Inflammatory macrophage (primary cell): ENCODE results near the gene TMEM271.
"Not testable (repeated sequence)": the region's sequence is repeated elsewhere in the genome, so short reads cannot be mapped to it uniquely, and the experiment has no call there.

Experiments used
- DNase-seq, 2 donors: peaks; one replicate each; pipeline ENCODE4 v3.0.0-alpha.2; 2020 to 2022

The TMEM271 gene

GRCh38 chr4:579543-580175 lies 3.6 kb upstream of the TMEM271 start:
- DNase-seq = no peak

DNA sequence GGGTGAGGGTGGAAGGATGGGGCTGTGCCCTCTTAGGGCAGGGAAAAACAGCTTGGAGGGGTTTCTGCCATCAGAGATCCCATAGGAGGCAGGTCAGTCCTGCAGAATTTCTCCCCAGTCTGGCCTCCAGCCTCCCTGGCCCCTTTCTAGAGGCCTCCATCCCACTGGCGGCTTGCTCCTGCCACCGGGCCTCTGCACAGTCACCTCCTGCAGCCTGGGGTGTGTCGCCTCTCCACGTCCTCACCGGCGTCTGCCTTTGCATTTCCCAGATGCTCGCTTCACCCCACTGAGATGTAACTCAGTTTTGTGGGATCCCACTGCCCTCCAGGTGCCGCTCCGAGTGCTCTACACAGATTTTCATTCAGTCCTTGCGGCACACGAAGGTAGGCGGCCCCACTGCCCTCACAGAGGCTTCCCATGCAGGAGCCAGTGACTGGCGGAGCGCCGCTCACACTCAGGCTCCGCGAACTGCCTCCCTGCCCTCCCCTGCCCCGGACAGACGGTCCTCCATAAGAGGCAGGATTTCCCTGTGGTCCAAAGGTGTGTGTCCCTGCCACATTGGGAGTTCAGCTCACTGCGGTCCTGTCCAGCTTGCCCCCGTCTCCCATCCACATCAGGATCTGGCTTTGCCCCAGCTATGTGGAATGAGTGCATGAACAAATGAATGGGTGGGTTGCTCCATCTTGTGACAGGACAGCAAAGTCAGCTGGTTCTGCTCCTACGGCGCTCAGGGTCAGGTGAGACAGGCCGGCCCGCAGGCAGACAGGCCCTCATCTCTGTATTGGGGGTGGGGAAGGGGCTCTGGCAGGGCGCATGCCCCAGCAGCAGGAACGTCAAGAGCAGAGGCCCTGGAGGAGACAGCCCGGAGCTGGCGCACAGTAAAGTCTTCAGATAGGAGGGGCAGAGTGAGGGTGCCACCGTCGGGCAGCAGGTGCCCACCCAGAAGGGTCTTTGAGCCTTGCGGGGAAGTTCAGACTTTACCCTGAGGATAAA lies 2.7 kb upstream of the TMEM271 start:
- no peak for DNase-seq

GRCh38 chr4:577499-578450 lies 1.7 kb upstream of the TMEM271 start:
- DNase-seq = peak in 1 of 2 donors; percentile 7

DNA sequence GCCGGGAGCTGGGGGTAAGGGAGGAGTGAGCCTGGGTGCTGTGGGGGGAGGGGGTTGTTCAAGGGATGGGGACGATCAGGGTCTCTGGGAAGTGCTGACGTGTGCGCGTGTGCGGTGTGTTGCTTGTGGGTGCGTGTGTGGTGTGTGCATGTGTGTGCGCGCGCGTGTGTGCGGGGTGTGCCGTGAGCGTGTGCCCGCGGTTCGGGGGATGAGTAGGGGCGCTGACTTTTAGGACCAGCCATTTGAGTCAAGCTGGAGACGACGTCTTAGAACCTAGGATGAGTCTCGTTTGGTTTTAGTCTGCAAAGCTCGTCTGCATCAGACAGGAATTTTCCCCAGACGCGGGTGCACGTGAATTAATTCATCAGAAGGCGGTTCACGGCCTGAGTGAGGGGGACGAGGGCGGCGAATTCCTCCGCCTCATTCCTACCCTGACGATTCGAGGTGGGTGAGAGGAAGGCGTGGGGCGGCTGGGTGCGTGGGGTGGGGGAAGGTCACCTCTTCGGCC lies 950 bp upstream of the TMEM271 start:
- no peak for DNase-seq

- DNase-seq = peak in 1 of 2 donors; percentile 10
These were observed 584 bp downstream of the TMEM271 start for GRCh38 chr4:575281-576141.

DNA sequence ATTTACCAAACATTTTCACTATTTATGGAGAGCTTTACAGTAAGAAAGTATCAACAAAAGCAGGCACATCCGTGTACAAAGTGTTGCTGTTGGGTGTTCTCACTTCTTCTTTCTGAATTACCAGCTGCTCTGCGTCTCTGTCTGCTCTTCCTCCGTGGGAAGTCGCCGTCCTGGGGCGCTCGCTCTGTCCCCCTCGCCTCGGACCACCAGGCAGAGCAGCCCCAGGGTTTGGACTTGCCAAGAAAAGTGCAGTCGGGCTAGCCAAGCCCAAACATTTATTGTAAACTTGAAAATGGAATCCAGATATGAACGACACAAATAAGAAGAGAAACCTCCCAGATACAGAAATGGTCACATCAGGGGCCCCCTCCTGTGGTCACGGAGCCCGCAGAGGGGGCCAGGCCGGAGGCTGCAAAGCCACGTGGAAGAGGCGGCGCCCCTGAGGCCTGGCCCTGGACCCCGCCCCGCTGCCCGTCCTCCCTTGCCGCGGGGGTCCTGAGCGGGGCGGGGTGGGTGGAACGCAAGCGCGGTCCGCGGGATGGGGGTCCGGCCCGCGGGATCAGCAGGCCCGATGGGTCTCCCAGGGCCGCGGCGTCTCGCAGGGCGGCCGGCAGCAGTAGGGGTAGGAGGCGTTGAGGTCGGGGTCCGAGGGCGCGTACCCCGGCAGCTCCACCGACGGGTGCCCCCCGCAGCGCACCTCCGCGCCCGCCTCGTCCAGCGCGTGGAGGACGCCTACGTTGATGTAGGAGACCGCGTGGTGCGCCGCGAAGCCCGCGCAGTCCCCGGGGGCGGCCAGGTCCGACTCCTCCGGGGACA lies 1.5 kb downstream of the TMEM271 start:
- no peak for DNase-seq

DNA sequence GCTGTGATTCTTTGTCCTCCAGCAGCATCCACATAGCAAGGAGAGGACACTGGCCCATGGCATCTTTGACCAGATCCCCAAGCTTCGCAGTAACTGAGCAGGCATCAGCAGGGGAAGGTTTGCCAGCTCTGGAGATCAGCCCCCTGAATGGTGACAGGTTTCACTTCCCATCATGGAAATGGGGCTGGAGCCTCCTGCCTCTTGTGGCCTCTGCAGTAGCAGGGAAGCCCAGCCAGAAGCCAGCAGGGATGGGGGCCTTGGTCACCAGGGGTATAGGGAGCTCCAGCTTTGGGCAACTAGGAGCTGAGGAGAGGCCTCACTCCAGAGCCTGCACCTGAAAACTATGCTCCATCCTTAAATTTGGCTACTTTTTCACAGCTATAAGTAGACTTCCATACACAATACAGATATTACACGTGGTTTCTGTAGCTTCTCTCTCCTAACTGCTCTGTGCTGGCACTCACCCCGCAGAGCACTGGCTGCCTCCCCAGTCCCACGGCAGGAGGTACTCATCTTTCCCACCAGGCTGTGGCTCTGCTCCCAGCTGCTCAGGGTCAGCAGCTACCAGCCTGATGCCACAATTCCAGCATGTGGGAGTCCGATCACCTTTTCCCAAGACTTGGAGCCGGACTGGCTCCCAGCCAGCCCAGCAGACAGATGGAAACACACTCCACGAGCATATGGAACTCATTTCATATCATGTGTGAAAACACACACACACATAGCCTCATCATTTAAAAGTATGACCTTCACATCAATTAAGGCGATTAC lies 2.8 kb downstream of the TMEM271 start:
- no peak for DNase-seq

DNA sequence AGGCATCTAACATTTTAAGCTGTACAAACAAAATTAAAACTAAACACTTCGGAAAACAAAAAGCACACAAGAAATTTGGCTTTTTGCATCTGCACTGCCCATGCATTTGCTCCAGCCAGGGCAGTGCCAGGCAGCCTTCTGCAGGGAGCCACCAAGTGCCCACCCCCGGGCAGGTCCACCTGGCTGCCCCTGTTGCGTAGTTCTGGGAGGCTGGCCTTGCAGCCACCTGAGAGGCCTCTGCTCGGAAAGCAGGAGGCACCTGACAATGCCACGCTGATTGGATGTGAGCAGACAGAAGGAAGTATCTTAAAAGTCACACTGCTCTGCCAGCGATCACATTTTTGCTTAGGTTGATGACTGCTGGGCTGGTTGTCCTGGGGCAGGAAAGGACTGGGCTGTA lies 3.5 kb downstream of the TMEM271 start:
- DNase-seq = no peak

GRCh38 chr4:571838-572572 lies 4.1 kb downstream of the TMEM271 start:
- no peak for DNase-seq

GRCh38 chr4:570754-571153 lies 5.3 kb downstream of the TMEM271 start:
- DNase-seq = no peak

DNA sequence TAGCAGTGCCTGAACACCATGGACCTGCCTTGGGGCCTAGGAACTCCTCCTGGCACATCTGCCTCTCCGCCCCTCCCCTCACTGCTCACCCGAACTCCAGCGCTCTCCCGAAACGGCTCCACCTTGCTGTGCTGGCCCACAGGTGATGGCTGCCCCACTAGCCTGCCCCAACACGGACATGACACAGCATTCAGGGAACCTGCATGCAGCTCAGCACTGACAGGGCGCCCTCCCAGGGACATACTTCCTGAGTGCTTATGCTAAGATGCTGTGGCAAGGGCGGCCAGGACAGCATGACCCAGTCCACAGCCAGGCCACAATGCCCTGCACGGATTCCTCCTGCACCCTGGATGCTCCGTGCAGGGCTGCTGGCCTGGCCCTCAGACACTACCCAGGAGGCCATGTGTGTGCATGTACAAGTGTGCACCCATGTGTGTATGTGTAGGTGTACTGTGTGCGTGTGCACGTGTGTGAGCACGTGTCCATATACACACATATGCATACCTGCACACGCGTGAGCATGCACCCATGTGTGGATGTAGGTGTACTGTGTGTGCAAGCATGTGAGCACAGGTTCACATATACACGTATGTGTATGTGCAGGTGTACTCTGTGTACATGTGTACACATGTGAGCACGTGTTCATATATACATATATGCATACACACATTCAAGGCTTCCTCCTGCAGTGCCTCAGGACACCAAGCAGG lies 6.0 kb downstream of the TMEM271 start:
- no peak for DNase-seq

DNA sequence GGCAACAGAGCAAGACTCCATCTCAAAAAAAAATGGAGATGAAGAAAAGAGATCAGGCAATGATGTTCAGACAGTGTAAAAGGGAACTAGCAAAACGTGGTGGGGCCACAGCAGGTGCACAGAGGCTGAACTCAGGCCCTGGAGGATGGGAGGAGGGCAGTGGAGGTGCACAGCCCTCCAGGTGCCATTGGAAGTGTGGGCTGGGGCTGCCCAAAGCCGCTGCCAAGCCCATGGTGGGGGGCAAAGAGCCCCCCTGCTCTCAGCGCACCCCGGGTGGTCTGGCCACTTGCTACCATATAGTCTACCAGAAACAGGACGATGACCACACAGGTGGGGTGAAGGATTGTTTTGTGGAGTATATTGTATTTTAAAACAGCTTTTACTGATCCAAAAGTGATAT lies 7.1 kb downstream of the TMEM271 start:
- no peak for DNase-seq

DNA sequence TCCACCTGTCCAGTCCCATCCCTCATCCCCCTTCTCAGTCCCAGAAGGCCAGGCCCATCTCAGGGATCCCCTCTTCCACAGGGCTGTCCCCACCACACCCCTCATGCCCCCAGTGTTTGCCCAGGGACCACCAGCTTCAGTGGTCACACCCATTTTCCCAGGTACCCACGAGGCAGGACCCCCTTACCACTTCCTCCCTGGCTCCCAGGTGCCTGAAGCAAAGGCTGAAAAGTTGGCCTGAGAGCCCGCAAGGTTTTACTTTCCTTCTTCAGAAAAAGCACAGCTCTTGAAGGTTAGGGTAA lies 7.8 kb downstream of the TMEM271 start:
- DNase-seq = no peak

DNA sequence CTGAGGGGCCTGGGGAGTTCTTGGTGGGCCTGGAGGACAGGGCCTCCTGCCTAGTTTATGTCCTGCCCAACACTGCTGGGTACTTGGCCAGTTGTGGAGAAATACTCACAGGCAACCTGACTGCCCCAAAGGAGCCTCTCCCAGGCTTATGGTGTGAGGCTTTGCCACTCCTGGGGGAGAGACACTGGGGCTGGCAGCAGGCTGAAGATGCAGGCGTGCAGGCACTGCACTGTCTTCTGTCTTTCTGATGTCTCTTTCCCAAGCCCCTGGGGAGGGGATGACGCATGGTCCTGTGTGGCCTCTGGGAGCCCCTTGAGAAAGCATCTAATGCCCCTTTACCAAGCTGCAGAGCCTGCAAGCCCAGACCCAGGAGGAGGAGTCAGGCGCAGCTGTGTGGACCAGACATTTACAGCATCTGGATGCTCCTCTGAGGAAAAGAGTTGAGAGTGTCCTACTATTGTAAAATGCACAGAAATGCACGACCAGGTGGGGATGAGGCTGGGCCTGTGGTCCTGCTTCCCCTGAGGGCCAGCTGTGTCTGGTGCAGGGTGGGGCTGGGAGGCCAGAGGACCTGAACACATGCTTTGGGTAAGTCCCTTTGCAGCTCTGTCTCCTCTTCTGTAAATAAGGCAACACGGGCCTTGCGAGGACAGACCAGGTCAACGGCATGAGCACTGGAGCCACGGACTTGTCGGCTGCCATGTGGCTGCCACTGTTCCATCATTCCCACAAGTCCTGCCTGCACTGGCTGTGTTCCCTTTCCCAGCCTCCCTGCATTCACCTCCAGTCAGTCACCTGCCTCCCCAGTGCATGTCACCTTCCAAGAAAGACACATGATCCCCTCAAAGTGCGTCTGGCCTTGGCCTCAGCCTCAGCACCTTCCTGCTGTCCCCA lies 8.4 kb downstream of the TMEM271 start:
- DNase-seq = no peak

GRCh38 chr4:566508-567295 lies 9.4 kb downstream of the TMEM271 start:
- DNase-seq = no peak

- DNase-seq = no peak
These were observed 10.1 kb downstream of the TMEM271 start for GRCh38 chr4:566035-566434.

DNA sequence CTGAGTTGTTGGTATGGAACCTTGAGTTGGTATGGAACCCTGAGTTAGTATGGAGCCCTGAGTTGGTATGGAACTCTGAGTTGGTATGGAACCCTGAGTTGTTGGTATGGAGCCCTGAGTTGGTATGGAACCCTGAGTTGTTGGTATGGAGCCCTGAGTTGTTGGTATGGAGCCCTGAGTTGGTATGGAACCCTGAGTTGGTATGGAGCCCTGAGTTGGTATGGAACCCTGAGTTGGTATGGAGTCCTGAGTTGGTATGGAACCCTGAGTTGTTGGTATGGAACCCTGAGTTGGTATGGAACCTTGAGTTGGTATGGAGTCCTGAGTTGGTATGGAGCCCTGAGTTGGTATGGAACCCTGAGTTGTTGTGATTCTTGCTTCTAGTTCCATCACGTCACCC lies 10.5 kb downstream of the TMEM271 start:
- DNase-seq = not testable (repeated sequence)
